DLD1 (cell line): ENCODE data around the gene PCSK7.
"Not testable (repeated sequence)": the region's sequence is repeated elsewhere in the genome, so short reads cannot be mapped to it uniquely, and the experiment has no call there.

ENCODE experiments used
- in situ Hi-C: cut with HindIII; loops from 2 replicates; pipeline ENCODE4 v1.10.0; 2017; ENCODE audit warnings: low sequenced_read_pairs

The PCSK7 gene

DNA sequence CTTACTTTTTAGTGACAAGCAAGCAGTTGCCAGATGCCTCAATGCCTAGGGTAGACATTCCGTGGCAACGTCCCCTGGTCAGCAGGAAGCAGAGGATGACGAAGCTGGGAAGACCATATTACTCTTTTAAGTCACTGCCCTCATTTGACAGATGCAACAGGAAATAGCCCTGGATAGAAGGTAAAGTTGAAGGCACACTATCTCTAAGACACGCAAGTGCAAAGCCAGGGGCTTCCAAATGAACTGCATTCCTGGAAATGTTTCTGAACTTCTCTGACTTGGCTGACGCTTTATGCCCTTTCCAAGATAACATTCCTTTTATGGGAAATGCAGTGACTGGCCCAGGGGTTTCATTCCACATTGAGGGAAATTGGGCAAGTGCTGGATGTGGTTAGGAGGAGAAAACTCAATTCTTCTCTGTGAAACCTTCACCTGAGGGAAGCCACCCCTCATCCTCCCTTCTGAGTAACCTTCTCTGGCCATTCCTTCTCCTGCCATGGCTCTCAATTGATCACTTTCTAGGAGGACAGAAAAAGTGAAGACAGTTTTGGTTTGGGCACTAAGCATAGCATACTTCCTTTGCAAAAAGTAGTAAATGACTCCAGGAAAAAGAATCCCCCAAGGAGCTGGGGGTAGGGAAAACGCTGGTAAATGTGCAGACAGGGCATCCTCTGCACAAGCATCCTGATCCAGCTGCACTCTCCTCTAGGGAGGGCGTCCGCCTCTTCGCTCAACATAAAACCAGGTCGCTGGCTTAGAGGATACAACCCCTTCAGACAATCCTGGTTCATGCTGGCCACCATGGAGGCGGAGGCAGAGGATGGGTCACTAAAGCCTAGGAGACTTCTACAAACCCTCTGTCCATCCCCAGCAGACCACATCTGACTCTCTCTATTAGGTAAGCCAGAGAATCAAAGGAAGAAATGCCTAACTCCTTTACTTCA lies 14.5 kb downstream of the PCSK7 start:
- in situ Hi-C loops, result no loop called here

DNA sequence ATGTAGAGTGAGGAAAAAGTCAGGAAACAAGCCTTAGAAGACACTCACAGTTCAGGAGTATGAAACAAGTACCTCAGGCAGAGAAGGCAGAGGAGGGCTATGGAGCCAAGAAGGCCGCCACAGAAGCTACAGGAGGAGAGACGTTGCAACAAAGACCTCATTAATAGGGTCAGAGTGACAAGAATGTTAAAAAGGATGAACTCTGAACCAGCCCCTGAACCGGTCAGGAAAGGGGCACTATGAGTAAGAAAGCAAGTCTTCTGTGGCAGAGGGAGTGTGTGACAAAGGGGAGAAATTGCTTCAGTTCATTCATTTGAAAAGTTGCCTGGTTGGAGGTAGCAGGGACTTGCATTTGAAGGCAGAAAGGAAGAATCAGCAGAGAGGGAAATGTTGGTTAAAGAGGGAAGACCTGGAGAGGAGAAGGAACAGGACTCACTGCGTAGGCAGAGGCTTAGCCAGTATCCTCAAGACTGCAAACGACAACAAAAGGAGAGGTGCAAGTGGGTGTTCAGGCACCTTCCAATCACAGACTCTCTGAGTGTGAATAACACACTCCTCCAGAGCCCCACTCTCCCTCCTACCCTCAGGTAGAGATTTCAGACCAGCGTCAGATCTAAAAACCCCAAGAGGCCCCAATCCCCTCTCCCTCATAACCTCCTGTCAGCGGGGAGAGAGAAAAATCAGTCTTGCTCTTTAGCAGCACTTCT lies 17.3 kb downstream of the PCSK7 start:
- in situ Hi-C loops, result no loop called here

DNA sequence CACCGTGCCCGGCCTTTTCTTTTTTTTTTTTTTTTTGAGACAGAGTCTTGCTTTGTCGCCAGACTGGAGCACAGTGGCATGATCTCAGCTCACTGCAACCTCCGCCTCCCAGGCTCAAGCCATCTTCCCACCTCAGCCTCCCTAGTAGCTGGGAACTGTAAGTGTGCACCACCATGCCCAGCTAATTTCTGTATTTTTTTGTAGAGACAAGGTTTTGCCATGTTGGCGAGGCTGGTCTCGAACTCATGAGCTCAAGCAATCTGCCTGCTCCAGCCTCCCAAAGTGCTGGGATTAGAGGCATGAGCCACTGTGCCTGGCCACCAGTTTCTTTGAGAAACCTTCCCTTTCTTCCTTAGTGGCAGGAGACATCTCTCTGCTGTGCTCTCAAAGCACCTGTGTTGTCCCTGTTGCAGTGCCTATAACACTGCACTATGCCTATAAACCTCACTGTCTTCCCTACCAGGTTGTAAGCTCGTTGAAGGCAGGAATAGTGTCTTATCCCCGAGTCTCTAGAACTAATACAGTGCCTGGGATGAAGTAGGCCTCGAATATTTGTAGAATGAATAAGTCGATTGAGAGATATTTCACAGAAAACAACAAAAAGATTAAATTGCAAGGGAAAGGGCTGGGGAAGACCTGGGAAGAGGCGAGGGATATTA lies 19.0 kb downstream of the PCSK7 start:
- in situ Hi-C loops, result no loop called here

DNA sequence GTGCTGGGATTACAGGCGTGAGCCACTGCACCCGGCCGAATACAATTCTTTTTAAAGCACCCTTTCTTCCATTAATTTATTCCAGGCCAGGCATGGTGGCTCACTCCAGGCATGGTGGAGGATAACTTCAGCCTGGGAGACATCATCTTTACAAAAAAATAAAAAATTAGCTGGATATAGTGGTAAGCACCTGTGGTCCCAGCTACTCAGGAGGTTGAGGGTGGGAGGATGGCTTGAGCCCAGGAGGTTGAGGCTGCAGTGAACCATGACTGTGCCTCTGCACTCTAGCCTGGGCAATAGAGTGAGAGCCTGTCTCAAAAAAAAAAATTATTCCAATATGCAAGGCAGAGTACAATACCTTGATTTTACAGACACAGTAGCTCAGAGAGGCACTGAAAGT lies 21.3 kb downstream of the PCSK7 start:
- in situ Hi-C loops, result no loop called here

DNA sequence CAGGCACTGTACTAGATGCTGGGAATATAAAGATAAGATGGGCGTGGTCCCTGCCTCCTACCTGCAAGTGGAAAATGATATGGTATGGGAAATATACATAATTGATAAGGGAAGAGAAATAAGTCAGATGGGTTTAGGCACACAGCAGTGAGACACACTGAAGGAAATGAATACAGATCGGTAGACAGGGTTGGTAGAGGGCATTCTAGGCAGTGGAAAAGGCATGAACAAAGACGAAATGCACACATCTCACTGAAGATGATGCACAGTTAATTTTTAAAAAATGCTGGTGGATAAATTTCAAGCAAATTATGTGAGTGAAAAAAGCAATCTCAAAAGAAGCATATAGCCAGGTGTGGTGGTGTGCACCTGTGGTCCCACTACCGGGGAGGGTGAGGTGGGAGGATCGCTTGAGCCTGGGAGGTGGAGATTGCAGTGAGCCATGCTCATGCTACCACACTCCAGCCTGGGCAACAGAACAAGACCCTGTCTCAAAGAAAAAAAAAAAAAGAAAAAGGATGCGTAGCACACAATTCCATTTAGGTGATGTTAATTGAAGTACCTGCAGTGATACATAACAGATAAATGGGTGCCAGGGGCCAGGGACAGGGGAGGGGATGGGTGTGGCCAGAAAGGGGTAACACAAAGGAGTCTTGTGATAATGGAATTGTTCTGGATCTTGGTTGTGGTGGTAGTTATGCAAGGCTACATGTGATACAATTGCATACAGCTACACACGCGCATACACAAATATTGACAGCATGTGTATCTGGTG lies 22.3 kb downstream of the PCSK7 start:
- in situ Hi-C loops, result not testable (repeated sequence)

DNA sequence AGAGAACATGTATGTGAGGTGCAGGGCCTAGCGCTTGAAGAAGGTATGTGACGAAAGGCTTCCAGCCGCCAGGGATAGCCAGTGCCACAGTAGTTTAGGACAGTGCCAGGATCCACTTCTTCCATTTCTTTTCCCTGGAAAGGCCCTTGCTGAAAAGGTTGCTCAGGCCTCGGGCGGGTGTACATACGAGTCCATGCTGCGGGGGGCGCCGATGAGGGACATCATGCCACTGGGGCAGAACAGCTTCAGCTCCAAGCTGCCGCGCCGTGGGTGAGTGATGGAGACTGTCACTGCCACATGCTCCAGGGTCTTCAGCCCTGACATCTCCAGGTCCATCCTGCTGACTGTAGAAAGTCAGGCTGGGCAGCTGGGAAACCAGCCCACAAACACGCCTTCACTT lies 23.2 kb downstream of the PCSK7 start:
- in situ Hi-C loops, result not testable (repeated sequence)

DNA sequence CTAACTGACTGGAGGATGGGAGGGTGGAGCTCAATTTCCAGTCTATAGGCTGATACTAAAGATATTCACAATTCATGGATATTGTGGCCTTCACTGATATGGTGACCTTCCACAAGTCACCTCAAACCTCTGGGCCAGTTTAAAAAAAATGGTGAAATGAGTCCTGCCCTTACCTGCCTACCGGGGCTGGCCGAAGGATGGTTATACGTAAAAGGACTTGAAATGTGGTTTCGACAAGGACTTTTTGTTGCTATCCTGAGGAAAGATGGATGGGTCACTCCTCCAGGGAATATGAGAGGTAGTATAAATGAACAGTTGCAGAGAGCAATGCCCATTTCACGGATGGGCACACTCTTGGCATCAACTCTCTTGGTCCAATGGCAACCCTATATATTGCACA lies 24.4 kb downstream of the PCSK7 start:
- in situ Hi-C loops, result not testable (repeated sequence)

DNA sequence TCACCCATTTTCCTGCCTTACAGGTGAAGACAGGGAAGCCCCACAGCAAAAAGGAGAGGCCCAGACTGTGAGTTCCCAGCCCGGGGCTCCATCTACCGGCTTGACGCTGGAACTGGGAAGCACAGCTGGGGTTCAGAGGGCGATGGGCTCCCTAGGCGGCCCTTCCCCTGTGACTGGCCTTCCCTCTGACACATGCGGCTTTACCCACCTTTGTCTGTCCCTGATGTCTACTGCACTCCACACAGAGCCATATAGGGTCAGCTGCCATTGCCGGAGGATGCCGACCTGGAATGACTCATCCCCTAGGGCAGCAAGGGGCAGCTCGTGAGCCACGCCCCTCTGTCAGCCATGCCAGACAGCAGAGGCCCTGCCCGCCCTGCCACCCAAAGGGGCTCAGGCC lies 25.0 kb downstream of the PCSK7 start:
- in situ Hi-C loops, result not testable (repeated sequence)

DNA sequence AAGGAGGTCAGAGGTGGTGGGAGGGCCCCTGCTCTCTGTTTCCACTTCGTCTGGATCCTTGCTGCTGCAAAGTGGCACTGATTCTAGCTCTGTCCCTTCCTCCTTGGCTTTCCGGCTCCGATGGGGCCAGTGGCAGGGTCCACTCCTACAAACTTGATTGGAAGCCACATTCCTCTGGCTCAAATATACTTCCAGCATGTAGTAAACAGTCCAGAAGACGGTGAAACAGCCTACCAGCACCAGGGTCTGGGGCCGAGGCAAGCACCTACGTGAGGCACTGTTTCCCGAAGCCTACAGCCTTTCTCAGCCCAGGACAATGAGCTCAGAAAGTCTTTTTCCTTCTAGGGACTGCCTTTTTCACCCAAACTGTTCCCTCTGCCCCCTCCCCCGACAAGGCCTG lies 25.8 kb downstream of the PCSK7 start:
- in situ Hi-C loops, result not testable (repeated sequence)

DNA sequence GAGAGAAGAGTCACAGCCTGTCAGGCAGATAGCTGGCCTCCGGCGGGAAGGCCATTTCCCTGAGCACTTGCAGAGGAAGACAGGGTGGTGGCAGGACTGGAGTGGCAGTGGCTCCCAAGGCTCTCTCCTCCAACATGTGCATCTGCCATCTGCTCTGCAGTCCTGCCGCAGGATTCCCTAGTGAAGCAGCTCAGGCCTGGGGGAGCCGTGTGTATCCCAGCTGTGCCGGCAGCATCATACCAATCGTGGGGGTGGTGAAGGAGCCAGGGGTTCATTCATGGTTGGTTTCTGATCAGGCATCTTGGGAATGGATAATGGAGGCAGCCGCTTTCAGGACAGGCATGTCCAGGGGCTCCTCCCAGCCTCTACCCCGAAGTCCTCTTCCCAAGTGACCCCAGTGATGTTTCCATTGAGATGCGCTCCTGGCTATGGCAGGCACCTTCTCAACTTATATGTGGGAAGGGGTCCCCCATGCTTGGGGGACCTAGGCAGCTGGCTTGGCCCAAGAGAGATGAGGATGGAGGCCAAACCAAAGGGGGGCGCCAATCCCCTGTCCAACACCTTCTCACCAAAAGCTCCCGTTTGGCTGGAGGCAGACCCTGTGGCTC lies 26.6 kb downstream of the PCSK7 start:
- in situ Hi-C loops, result no loop called here

DNA sequence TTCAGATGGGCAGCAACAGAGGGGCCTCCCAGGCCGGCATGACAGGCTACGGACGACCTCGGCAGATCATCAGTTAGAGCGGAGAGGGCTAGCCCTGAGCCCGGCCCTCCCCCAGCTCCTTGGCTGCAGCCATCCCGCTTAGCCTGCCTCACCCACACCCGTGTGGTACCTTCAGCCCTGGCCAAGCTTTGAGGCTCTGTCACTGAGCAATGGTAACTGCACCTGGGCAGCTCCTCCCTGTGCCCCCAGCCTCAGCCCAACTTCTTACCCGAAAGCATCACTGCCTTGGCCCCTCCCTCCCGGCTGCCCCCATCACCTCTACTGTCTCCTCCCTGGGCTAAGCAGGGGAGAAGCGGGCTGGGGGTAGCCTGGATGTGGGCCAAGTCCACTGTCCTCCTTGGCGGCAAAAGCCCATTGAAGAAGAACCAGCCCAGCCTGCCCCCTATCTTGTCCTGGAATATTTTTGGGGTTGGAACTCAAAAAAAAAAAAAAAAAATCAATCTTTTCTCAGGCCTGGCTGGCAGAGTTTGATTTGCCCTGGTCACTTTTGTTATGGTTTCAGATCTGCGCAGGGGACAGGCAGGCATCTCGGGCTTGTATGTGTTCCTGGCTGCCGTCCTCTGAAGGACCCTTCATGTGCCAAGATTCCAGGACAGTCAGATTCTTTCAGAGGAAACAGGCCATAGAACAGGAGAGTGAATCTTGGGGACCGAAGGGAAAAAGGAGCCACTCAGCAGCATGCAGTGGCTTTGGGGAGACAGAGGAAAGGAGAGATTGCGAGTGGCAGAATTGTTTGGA lies 27.4 kb downstream of the PCSK7 start:
- in situ Hi-C loops, result no loop called here

DNA sequence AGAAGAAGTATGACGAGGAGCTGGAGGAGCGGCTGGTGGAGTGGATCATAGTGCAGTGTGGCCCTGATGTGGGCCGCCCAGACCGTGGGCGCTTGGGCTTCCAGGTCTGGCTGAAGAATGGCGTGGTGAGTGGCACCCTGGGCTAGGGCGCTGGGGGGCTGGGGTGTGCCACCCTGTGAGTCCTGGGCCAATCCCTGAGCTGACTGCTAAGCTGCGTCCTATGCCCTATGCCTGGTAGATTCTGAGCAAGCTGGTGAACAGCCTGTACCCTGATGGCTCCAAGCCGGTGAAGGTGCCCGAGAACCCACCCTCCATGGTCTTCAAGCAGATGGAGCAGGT lies 28.8 kb downstream of the PCSK7 start:
- in situ Hi-C loops, result no loop called here

DNA sequence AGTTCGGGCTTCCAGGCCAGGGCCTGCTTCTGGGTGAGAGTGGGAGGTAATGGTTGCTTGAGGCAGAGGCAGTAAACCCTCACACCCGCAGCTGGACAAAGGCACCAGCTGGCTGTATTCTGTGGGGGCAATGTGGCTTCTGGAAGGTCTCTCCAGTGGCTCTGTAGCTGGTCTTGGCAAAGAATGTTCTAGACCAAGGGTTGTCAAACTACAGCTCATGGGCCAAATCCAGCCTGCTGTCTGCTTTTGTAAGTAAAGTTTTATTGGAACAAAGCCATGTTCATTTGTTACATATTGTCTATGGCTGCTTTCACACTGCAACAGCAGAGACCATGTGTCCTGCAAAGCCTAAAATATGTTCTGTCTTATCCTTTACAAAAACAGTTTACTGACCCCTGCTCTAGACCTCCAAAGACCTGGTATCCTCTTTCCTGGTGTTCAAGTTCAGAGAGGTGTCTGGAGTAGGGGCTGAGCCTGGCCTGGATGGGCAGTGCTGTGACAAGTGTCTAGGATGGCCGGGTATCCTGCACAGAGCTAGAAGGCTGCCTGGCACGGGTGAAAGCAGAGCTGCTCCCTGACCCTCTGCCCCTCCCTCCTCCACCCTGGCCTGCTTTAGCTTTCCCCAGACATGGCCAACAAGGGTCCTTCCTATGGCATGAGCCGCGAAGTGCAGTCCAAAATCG lies 29.3 kb downstream of the PCSK7 start:
- in situ Hi-C loops, result no loop called here

DNA sequence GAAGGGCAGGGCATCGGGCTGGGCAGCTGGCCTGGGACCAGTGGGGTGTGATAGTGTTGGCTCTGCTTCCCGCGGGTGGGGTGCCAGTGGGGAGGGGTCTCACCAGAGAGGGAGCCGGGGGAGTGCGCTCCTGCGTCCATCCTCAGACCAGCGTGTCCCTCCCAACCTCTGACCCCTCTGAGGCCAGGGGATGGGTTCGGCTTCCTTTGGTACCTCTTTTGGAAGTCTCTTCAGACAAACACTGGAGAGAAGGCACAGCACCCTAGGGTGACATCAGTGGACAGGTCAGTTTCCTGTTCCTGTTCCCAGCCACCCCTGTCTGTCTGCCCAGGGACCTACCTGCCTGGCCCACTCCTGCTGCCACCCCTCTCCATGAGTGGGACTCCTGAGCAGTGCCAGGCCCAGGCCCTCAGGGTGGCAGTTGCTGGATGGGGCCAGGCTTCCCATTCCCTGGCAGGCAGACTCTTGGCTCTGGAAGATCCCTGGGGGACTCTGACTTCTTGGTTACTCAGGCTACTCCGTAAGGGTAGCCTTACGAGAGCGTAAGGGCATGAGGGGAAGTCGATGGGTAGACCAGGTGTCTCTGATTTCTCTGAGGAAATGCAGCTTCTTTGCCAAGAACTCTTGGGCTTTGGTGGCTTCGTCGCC lies 30.1 kb downstream of the PCSK7 start:
- in situ Hi-C loops, result no loop called here

DNA sequence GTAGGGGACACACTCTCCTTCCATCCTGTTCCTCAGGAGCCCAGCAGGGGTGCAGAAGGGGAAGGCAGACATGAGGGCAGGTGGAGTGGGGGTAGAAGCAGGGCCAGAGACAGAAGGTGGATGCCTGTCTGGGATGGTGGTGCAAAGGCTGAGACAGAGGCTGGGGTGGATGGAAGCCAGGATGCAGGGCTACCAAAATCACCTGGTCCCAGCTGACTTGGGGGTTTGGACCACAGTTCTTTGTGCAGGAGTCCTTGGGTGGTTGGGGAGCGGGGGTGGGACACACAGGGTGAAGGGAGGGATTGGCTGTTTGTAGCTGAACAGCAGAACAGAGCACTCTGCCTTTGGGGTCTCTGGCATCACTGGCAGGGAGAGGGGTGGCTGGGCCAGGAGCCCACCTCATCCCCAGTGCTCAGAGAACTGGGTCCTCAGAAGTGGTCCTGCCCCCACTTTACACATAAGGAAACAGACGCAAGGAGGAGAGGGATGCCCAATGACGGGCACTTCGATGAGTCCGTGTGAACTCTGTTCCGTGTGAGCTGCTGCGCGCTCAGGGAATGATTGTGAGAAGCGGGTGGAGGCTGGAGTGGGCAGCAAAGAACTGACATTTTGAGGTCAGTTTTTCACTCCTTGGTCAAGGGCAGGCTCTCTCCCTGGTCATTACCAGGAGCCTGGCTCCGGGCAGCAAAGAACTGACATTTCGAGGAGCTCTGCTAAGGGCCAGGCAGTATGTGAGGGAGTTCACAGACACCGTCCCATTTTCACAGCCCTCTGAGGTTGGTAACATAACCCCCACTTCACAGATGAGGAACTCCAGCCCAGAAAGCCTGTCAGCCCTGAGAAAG lies 30.8 kb downstream of the PCSK7 start:
- in situ Hi-C loops, result no loop called here

DNA sequence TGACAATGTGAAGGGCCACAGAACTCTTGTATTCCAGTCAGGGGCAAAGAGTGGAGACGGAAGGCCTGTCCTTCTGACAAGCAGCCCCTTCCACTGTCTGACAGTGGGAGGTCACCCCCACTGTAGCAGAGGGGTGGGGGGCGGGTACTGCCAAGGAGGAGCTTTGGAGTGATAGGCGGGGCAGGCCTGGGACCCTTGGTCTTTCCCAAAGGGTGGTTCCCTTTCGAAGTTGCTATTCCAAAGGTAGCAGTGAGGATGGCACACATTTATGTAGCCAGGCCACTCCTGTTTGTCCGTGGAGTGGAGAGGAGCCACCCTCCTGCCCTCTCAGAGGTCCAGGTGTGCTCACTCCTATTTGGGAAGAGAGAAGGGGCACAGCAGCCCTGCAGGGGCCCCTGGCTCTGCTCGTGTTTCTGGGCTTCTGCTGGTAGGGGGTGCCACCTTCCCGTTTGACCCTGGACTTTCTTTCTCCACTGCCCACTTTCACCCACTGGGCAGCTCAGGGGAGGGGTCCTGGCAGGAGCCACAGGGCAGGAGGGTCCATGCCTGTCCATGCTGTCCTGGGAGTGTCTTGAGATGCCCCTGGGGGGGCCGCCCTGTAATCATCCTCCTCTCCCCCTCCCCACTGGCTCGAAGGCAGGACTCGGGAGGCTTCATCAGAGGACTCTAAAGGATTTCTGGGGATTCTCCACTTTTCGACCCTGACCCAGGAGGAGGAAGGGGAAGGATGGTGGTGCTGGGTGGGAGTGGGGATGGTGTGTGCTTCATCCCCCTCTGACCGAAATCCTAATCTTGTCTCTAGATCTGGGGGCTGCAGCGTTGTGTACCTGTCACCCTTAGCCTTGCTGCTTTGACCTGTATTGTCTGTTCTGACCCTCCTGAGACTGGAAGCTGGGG lies 31.7 kb downstream of the PCSK7 start:
- in situ Hi-C loops, result no loop called here
